ENCODE data around the gene PTPRD. TPM values are rescaled to one million over a fixed set of nuclear protein-coding genes. Genes with fewer than 3 reads are reported as not detected.

The PTPRD gene
- total RNA-seq, 3 donors from 2014 or later (not counting 1 experiment from before 2014, with no cell fraction given): 0.05 to 0.68 TPM; not detected in 1

GRCh38 chr9:8713149-8713810 lies 1899.5 kb downstream of the PTPRD start:
- no peaks in the 10 kb centered on the region for H3K4me1 ChIP-seq (ENCODE audit: control insufficient read depth, insufficient read depth, low read length)
- 98% methylated on average over 44 of the region's 44 CpGs for WGBS (ENCODE audit: insufficient coverage)

GRCh38 chr9:8709731-8710130 lies 1903.1 kb downstream of the PTPRD start:
- H3K27ac ChIP-seq (ENCODE audit: low read length): no peak overlapping the region
- Mint-ChIP-seq H3K27ac (no peak overlapping the region), H3K9me3 (no peaks in the 10 kb centered on the region), H3K4me3 (no peak overlapping the region), H3K4me1 (no peaks in the 10 kb centered on the region), H3K27me3 (ENCODE audit: low read depth in 2 of 2) (no peaks in the 10 kb centered on the region), H3K36me3 (no peaks in the 10 kb centered on the region)
- H3K36me3 ChIP-seq (ENCODE audit: control insufficient read depth, insufficient read depth, low read length): no peaks in the 10 kb centered on the region
- no peaks in the 10 kb centered on the region for H3K9me3 ChIP-seq (ENCODE audit: control insufficient read depth, insufficient read depth, low read length)
- no peak for ATAC-seq
- 94% methylated on average over 4 of the region's 4 CpGs for WGBS (ENCODE audit: insufficient coverage)
- DNase-seq: no peak
- intact Hi-C loops (cut with micrococcal nuclease): no loop called here
- no peak overlapping the region for H3K4me3 ChIP-seq (ENCODE audit: low read length)
- H3K27me3 ChIP-seq (ENCODE audit: control insufficient read depth, insufficient read depth, low read length): no peaks in the 10 kb centered on the region
- H3K4me1 ChIP-seq (ENCODE audit: control insufficient read depth, insufficient read depth, low read length): no peaks in the 10 kb centered on the region
- TF ChIP-seq CTCF (IDR thresholded peaks at IDR 0.05): no peak

More at GRCh38 chr9:8713149-8713810, 1899.5 kb downstream of the PTPRD start:
- TF ChIP-seq CTCF (IDR thresholded peaks at IDR 0.05): no peak
- Mint-ChIP-seq H3K27me3 (ENCODE audit: low read depth in 2 of 2) (no peaks in the 10 kb centered on the region), H3K27ac (no peak overlapping the region), H3K4me1 (no peaks in the 10 kb centered on the region), H3K9me3 (no peaks in the 10 kb centered on the region), H3K4me3 (no peak overlapping the region), H3K36me3 (no peaks in the 10 kb centered on the region)
- Histone ChIP-seq H3K36me3 (ENCODE audit: control insufficient read depth, insufficient read depth, low read length) (no peaks in the 10 kb centered on the region), H3K27me3 (ENCODE audit: control insufficient read depth, insufficient read depth, low read length) (no peaks in the 10 kb centered on the region), H3K4me3 (ENCODE audit: low read length) (no peak overlapping the region), H3K9me3 (ENCODE audit: control insufficient read depth, insufficient read depth, low read length) (no peaks in the 10 kb centered on the region), H3K27ac (ENCODE audit: low read length) (no peak overlapping the region)
- intact Hi-C loops (cut with micrococcal nuclease): no loop called here
- DNase-seq (no peak), ATAC-seq (no peak)

GRCh38 chr9:8708728-8709127 lies 1904.1 kb downstream of the PTPRD start:
- Mint-ChIP-seq H3K9me3 (peaks cover 0 to 4% of the 10 kb centered on the region in 2 donors), H3K36me3 (no peaks in the 10 kb centered on the region), H3K4me3 (no peak overlapping the region), H3K4me1 (no peaks in the 10 kb centered on the region), H3K27ac (no peak overlapping the region), H3K27me3 (ENCODE audit: low read depth in 2 of 2) (peaks cover 0 to 4% of the 10 kb centered on the region in 2 donors)
- no peaks in the 10 kb centered on the region for H3K36me3 ChIP-seq (ENCODE audit: control insufficient read depth, insufficient read depth, low read length)
- 100% methylated on average over 1 of the region's 1 CpG for WGBS (ENCODE audit: insufficient coverage)
- no peak overlapping the region for H3K4me3 ChIP-seq (ENCODE audit: low read length)
- no peaks in the 10 kb centered on the region for H3K9me3 ChIP-seq (ENCODE audit: control insufficient read depth, insufficient read depth, low read length)
- no peaks in the 10 kb centered on the region for H3K4me1 ChIP-seq (ENCODE audit: control insufficient read depth, insufficient read depth, low read length)
- DNase-seq (no peak), ATAC-seq (no peak)
- no peaks in the 10 kb centered on the region for H3K27me3 ChIP-seq (ENCODE audit: control insufficient read depth, insufficient read depth, low read length)
- no peak overlapping the region for H3K27ac ChIP-seq (ENCODE audit: low read length)
- intact Hi-C loops (cut with micrococcal nuclease): no loop called here
- TF ChIP-seq CTCF (IDR thresholded peaks at IDR 0.05): no peak

GRCh38 chr9:8706998-8707397 lies 1905.8 kb downstream of the PTPRD start:
- TF ChIP-seq CTCF (IDR thresholded peaks at IDR 0.05): no peak
- H3K4me3 ChIP-seq (ENCODE audit: low read length): no peak overlapping the region
- 100% methylated on average over 1 of the region's 1 CpG for WGBS (ENCODE audit: insufficient coverage)
- Mint-ChIP-seq H3K4me3 (no peak overlapping the region), H3K4me1 (no peaks in the 10 kb centered on the region), H3K36me3 (no peaks in the 10 kb centered on the region), H3K27ac (no peak overlapping the region), H3K27me3 (ENCODE audit: low read depth in 2 of 2) (peaks cover 0 to 4% of the 10 kb centered on the region in 2 donors), H3K9me3 (peaks cover 4 to 5% of the 10 kb centered on the region in 2 donors)
- no peaks in the 10 kb centered on the region for H3K36me3 ChIP-seq (ENCODE audit: control insufficient read depth, insufficient read depth, low read length)
- no peaks in the 10 kb centered on the region for H3K27me3 ChIP-seq (ENCODE audit: control insufficient read depth, insufficient read depth, low read length)
- intact Hi-C loops (cut with micrococcal nuclease): no loop called here
- DNase-seq (no peak), ATAC-seq (no peak)
- H3K27ac ChIP-seq (ENCODE audit: low read length): no peak overlapping the region
- no peaks in the 10 kb centered on the region for H3K9me3 ChIP-seq (ENCODE audit: control insufficient read depth, insufficient read depth, low read length)
- no peaks in the 10 kb centered on the region for H3K4me1 ChIP-seq (ENCODE audit: control insufficient read depth, insufficient read depth, low read length)
